ENCODE results near the gene ANO1. TPM values are rescaled to one million over a fixed set of nuclear protein-coding genes. Genes with fewer than 3 reads are reported as not detected.

The ANO1 gene
- total and polyA plus RNA-seq, 2 of the 8 experiments (the other 6 are each of a cell fraction or from before 2014, with no cell fraction given): 4.7 to 5.0 TPM

GRCh38 chr11:70158201-70158600 is 80.1 kb downstream of the ANO1 start (continued):
- no peak for TF ChIP-seq CHD7 (IDR thresholded peaks at IDR 0.05; ENCODE audit: insufficient replicate concordance, low read length)
- TF ChIP-seq RNF2 (IDR thresholded peaks at IDR 0.05; ENCODE audit: borderline replicate concordance, low read depth, low read length, missing control alignments, poor library complexity, severe bottlenecking): no peak
- no peak for TF ChIP-seq SIX5 (IDR thresholded peaks at IDR 0.05; ENCODE audit: low read depth, low read length)
- TF ChIP-seq POLR2A (IDR thresholded peaks at IDR 0.05; ENCODE audit: control extremely low read depth in 1 of 2, low read depth in 2 of 2, low read length in 2 of 2): no peak
- no peak for TF ChIP-seq RFX5 (IDR thresholded peaks at IDR 0.05; ENCODE audit: borderline replicate concordance, low read depth, low read length)
- no peak for TF ChIP-seq SP4 (IDR thresholded peaks at IDR 0.05; ENCODE audit: low read length)
- TF ChIP-seq KDM1A (IDR thresholded peaks at IDR 0.05; ENCODE audit: borderline replicate concordance, low read length): no peak
- TF ChIP-seq CTCF (IDR thresholded peaks at IDR 0.05; ENCODE audit: control extremely low read depth in 1 of 3, insufficient read depth in 1 of 3, low read depth in 1 of 3, low read length in 3 of 3): peak; percentile 85 to 91 (median 88)
- TF ChIP-seq EZH2 (IDR thresholded peaks at IDR 0.05; ENCODE audit: low read depth, low read length, severe bottlenecking): no peak
